ENCODE results near the gene CDC26.
"Not testable (repeated sequence)": the region's sequence is repeated elsewhere in the genome, so short reads cannot be mapped to it uniquely, and the experiment has no call there.

CDC26 gene

GRCh38 chr9:113275157-113276131 lies at the start of gene CDC26, which contains the start of gene PRPF4:
Gene CDC26, minus strand, starts transcription at chr9:113275572. Its CDS starts 3,065 bp downstream, at chr9:113272507.
Gene PRPF4, plus strand, starts transcription at chr9:113275658. Its CDS starts 86 bp downstream, at chr9:113275744.
- peak; percentile 97 for DNase-seq

- no peak for DNase-seq
Measured at GRCh38 chr9:113322671-113323070, 47.3 kb upstream of the CDC26 start.

GRCh38 chr9:113320051-113320450 lies 44.7 kb upstream of the CDC26 start:
- DNase-seq = no peak

DNA sequence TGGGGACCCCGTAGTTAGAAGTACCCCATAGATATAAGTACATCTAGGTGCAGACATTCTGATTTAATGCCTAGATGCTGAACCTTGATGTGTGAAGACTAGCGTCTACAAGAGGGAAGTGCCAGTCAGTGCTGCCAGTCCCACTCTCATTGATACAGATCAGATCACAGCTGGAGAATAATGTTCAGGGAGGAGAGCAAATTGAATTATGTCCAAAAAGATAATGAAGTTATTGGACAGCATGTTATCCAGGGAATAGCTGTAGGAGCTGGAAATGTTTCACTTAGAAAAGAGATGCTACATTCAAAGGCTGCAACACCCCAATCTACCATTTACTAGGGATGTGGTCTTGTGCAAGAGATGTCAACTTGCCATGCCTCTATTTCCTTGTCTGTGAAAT lies 43.7 kb upstream of the CDC26 start:
- no peak for DNase-seq

DNA sequence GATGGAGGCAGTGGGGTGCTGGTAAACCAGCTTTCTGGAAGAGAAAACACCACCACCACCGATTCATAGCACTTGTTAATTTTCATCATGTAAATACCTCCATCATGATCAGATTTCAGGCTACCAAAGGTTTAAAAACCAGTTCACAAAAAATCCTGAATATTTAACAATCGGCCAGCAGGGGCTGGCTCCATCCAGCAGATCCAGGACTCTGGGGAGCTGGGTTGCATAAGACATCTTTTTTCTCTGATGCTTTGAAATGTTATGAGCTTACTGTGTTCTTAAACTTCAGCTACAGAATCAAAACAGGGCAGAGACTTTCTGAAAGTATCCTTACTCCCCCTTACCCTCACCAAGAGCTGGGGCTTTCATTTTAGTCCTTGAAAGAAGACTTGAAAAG lies 42.4 kb upstream of the CDC26 start:
- no peak for DNase-seq

- DNase-seq = no peak
Measured at GRCh38 chr9:113316030-113316429, 40.7 kb upstream of the CDC26 start.

DNA sequence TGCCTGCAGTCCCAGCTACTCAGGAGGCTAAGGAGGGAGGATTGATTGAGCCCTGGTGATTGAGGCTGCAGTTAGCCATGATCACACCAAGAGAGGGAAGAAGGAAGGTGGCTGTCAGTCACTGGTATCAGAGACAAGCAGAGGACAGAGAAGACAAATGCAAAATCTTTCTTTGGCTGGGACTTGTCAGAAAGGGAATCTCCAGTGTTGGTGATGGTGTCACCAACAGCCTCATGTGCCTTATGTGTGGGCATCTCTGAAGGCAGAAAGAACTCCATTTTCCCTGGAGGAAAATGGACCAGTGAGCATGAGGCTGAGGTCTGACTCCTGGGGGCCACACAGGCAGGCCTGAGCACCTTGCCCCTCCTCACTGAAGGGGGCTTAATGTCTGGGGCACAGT lies 39.9 kb upstream of the CDC26 start:
- DNase-seq = no peak

DNA sequence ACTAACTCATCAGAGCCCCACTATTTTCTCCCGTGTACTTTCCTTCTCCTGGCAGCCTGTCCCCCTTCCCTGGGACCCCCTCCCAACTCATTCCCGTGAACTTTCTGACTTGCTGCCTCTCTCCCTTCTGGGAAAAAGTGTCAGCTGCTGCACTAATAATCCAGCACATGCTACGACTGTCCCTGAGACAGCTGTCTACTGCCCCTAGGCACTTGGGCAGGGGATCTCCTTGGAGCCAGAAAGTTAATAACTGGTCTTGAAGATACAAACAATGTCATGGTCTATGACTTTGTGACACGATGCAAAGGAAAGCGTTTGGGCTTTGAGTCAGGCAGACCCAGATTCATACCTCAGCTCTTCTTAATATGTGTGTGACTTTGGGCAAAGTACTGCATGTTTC lies 37.9 kb upstream of the CDC26 start:
- no peak for DNase-seq

GRCh38 chr9:113311961-113312360 lies 36.6 kb upstream of the CDC26 start:
- no peak for DNase-seq

DNA sequence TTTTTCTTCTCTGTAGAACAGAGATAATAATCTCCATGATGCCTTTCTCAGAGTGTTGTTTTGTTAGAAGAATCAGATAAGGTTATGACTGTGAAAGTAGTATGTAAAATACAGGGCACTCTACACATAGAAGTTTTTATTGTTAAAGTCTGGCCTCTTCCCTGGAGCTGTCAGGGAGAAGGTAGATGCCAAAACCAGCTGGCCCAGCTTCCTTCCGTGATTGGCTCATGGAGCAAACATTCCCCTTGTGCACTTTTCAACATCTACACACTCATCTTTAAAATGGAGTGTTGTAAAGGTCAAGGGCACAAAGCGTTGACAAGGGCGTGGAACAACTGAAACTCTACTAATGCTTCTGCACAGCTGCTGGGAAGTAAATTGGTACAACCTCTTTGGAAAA lies 35.2 kb upstream of the CDC26 start:
- no peak for DNase-seq

GRCh38 chr9:113309204-113309813 lies 33.9 kb upstream of the CDC26 start:
- DNase-seq = no peak

GRCh38 chr9:113307396-113307975 lies 32.1 kb upstream of the CDC26 start:
- DNase-seq = no peak

GRCh38 chr9:113306566-113306965 lies 31.2 kb upstream of the CDC26 start:
- DNase-seq = no peak

GRCh38 chr9:113302792-113303418 lies 27.5 kb upstream of the CDC26 start, which contains the start of gene RNF183:
Gene RNF183, minus strand, starts transcription at chr9:113303376. Its CDS starts 5,192 bp downstream, at chr9:113298184.
- DNase-seq = no peak

DNA sequence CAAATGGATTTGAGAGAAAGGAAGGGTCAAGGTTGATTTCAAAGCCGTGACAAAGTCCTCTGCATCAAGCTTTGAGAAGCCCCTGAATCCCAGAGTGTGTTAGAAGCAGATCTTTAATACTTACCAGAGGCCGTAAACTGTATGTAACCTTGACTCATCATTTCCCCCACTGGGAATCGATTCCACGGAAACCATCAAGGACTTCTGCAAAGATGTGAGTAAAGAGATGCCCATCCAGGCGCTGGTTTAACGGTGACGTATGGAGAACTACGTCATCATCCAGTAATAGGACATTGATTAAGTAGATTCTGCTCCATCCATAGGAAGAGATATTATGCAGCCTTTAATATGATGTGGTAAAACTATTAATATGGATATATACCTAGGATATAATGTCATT lies 26.2 kb upstream of the CDC26 start:
- no peak for DNase-seq

GRCh38 chr9:113299800-113300292 lies 24.5 kb upstream of the CDC26 start:
- DNase-seq = no peak

DNA sequence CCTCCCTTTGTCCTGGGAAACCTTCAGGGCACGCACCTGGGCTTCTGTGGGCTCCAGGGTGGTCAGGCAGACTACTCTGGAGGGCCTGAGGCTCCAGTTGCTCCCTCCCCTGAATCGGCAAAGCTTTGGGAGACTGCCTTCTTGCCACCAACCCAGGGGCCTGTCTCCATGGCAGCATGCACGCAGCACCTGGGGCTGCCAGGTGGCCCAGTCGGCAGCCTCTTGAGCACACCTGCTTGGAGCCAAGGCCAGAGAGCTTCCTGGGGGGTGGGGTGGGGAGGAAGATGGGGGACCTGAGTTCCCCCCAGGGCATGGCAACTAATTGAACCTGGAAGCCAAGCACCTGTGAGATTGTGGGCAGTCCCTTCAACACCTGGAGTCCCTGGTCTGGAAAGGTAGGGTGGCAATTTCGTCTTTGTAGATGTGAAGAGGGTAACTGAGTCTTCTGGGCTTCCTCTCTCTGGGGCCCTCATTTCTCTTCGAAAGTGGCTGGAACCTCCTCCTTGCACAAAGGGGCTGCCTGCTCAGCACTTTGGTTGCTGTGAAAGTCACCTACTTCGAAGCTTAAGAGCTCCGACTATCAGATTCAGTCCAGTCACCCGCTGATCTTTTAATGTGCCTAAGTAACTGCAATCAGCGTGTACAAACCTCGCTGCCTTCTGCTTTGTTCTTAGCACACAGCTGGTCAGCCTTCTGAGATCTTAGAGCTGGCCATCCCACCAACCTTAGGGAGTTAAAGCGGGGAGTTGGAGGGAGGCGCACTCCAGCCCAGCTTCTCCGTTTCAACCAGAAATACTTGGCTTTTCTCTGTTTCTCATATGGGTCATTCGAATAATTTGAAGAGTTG lies 23.8 kb upstream of the CDC26 start:
- DNase-seq = no peak

DNA sequence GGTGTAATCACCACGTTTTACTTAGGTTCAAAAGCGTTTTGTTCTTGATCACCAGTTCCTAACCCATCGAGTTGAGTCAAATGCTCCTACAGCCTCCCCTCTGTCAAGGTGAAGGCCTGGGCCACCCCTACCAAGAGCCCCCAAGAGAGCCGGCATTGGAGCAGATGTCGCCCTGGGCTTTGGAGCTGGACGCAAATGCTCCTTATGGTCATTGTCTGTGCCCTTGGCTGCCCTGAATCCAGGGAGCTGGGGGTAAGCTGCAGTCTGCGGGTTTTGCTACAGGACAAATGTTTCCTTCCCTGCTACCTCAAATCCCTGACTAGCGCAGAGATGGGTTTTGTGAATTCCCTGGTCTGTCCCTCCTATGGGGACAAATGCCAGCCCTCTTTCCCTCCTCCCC lies 22.9 kb upstream of the CDC26 start:
- DNase-seq = no peak

GRCh38 chr9:113296796-113297558 lies 21.6 kb upstream of the CDC26 start:
- no peak for DNase-seq

- not testable (repeated sequence) for DNase-seq
Measured at GRCh38 chr9:113296247-113296646, 20.9 kb upstream of the CDC26 start.

DNA sequence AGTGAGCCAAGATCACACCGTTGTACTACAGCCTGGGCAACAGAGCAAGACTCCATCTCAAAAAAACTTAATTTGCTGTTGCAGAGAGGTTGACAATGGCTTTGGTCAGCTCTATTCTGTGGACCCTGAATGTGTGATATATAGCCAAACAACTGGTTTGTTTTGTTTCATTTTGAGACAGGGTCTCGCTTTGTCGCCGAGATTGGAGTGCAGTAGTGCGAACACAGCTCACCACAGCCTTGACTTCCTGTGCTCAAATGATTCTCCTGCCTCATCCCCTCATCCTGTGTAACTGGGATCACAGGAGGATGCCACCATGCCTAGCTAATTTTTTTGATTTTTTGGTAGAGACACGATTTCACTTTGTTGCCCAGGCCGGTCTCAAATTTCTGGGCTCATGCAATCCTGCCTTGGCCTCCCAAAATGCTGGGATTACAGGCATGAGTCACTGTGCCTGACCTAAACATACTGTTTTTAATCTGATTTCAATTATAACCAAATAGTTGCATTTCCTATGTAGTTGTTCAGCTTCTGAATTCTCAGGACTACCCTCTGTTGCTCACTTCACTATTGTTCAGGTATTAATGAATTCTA lies 18.0 kb upstream of the CDC26 start:
- DNase-seq = no peak

All from activated CD8-positive, alpha-beta memory T cell treated with anti-CD3 and anti-CD28 coated beads, Interleukin-2, amount 50 U/mL, for 48 hours (primary cell).